ENCODE results near the gene CAMK1D. TPM values are rescaled to one million over a fixed set of nuclear protein-coding genes. Genes with fewer than 3 reads are reported as not detected.

Gene CAMK1D
- polyA plus RNA-seq, 1 of the 3 experiments (the other 2 are of a cell fraction) = 4.1 TPM

- H3K9ac ChIP-seq = no peak overlapping the region
- H4K20me1 ChIP-seq (ENCODE audit: insufficient read depth) = no peaks in the 10 kb centered on the region
- H3K36me3 ChIP-seq (replicated peaks in 1 of 2; ENCODE audit: control insufficient read depth in 1 of 2, insufficient read depth in 2 of 2, low read length in 1 of 2) = no peaks in the 10 kb centered on the region
- CTCF ChIA-PET = interaction anchor here (1.0 kb wide), 2 partner anchors 9 to 13 kb away, joined by 3 to 4 read pairs; no protein-coding TSS in a partner anchor
- H3K4me1 ChIP-seq (ENCODE audit: control insufficient read depth in 1 of 2, insufficient read depth in 2 of 2, low read depth in 1 of 2, low read length in 1 of 2) = peaks cover 3 to 14% of the 10 kb centered on the region in 2 experiments; a peak in 2 of 4 replicates
- POLR2A ChIA-PET = no interaction called here
- no peaks in the 10 kb centered on the region for H3K27me3 ChIP-seq (ENCODE audit: insufficient read depth)
- no peak overlapping the region for H3K4me2 ChIP-seq
- TF ChIP-seq TAF1 (IDR thresholded peaks at IDR 0.05; ENCODE audit: borderline replicate concordance, low read depth, low read length) (no peak), FOXJ3 (CRISPR knock-in tag; IDR thresholded peaks at IDR 0.05) (no peak), ELF1 (IDR thresholded peaks at IDR 0.05) (no peak), SMC3 (IDR thresholded peaks at IDR 0.05; ENCODE audit: low read depth, low read length) (no peak), FOSL2 (IDR thresholded peaks at IDR 0.05; ENCODE audit: borderline replicate concordance, low read depth) (no peak), CHD2 (IDR thresholded peaks at IDR 0.05; ENCODE audit: low read length, partially characterized antibody) (no peak), TCF12 (IDR thresholded peaks at IDR 0.05) (no peak), MEF2A (IDR thresholded peaks at IDR 0.05; ENCODE audit: borderline replicate concordance, low read depth) (no peak), EZH2phosphoT487 (IDR thresholded peaks at IDR 0.05; ENCODE audit: borderline replicate concordance, low read depth) (no peak), RFX5 (IDR thresholded peaks at IDR 0.05; ENCODE audit: low read length) (no peak), JUND (IDR thresholded peaks at IDR 0.05) (no peak), CTCF (IDR thresholded peaks at IDR 0.05) (no peak)
- TF ChIP-seq, protein P1, sequence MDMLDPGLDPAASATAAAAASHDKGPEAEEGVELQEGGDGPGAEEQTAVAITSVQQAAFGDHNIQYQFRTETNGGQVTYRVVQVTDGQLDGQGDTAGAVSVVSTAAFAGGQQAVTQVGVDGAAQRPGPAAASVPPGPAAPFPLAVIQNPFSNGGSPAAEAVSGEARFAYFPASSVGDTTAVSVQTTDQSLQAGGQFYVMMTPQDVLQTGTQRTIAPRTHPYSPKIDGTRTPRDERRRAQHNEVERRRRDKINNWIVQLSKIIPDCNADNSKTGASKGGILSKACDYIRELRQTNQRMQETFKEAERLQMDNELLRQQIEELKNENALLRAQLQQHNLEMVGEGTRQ (IDR thresholded peaks at IDR 0.05; ENCODE audit: borderline replicate concordance, low read depth, low read length) = no peak
- H3K9me2 ChIP-seq = no peaks in the 10 kb centered on the region
- peaks cover 7% of the 10 kb centered on the region for H3F3A ChIP-seq (replicated peaks; ENCODE audit: insufficient read depth)
- no peak overlapping the region for H3K4me3 ChIP-seq (ENCODE audit: low read depth in 2 of 2, low read length in 1 of 2)
- H3K9me3 ChIP-seq = no peaks in the 10 kb centered on the region
- WGBS (ENCODE audit: low lambda C conversion rate) = 85% methylated on average over 7 of the region's 7 CpGs
- no peaks in the 10 kb centered on the region for H3K79me2 ChIP-seq (ENCODE audit: insufficient read depth)
- DNase-seq = no peak
- H3K27ac ChIP-seq (ENCODE audit: low read depth in 2 of 2, low read length in 1 of 2) = no peak overlapping the region
- H2AFZ ChIP-seq (ENCODE audit: low read depth) = no peak overlapping the region
Observed at GRCh38 chr10:12699258-12699700, 349.9 kb downstream of the CAMK1D start.

GRCh38 chr10:12699781-12700556, 350.6 kb downstream of the CAMK1D start:
- Histone ChIP-seq H3K4me3 (ENCODE audit: low read depth in 2 of 2, low read length in 1 of 2) (no peak overlapping the region), H3K9ac (no peak overlapping the region), H3K4me2 (no peak overlapping the region), H3K79me2 (ENCODE audit: insufficient read depth) (no peaks in the 10 kb centered on the region), H3K9me2 (no peaks in the 10 kb centered on the region), H2AFZ (ENCODE audit: low read depth) (no peak overlapping the region), H3F3A (replicated peaks; ENCODE audit: insufficient read depth) (peaks cover 3% of the 10 kb centered on the region), H3K4me1 (ENCODE audit: control insufficient read depth in 1 of 2, insufficient read depth in 2 of 2, low read depth in 1 of 2, low read length in 1 of 2) (peaks cover 3 to 18% of the 10 kb centered on the region in 2 experiments; a peak in 2 of 4 replicates), H3K9me3 (no peaks in the 10 kb centered on the region), H3K27ac (ENCODE audit: low read depth in 2 of 2, low read length in 1 of 2) (no peak overlapping the region), H3K27me3 (ENCODE audit: insufficient read depth) (no peaks in the 10 kb centered on the region), H4K20me1 (ENCODE audit: insufficient read depth) (no peaks in the 10 kb centered on the region), H3K36me3 (replicated peaks in 1 of 2; ENCODE audit: control insufficient read depth in 1 of 2, insufficient read depth in 2 of 2, low read length in 1 of 2) (no peaks in the 10 kb centered on the region)
- 88% methylated on average over 9 of the region's 9 CpGs for WGBS (ENCODE audit: low lambda C conversion rate)
- no peak for DNase-seq
- ChIA-PET CTCF (interaction anchor here (1.0 to 1.1 kb wide), 2 partner anchors 12 to 400 kb away, joined by 4 to 5 read pairs; partner anchors contain the start of gene OPTN), POLR2A (no interaction called here)
- TF ChIP-seq RXRA (IDR thresholded peaks at IDR 0.05; ENCODE audit: borderline replicate concordance, low read depth) (no peak), GABPA (IDR thresholded peaks at IDR 0.05; ENCODE audit: low read depth) (no peak), EZH2phosphoT487 (IDR thresholded peaks at IDR 0.05; ENCODE audit: borderline replicate concordance, low read depth) (no peak), FOXJ3 (CRISPR knock-in tag; IDR thresholded peaks at IDR 0.05) (no peak), EP300 (IDR thresholded peaks at IDR 0.05; ENCODE audit: borderline replicate concordance in 1 of 2, low read depth in 1 of 2, low read length in 1 of 2) (no peak), SMC3 (IDR thresholded peaks at IDR 0.05; ENCODE audit: low read depth, low read length) (no peak), TEAD4 (IDR thresholded peaks at IDR 0.05; ENCODE audit: borderline replicate concordance, insufficient read depth) (no peak), CTCF (IDR thresholded peaks at IDR 0.05) (no peak), RFX5 (IDR thresholded peaks at IDR 0.05; ENCODE audit: low read length) (no peak), USF1 (IDR thresholded peaks at IDR 0.05; ENCODE audit: borderline replicate concordance, low read depth) (no peak), FOSL2 (IDR thresholded peaks at IDR 0.05; ENCODE audit: borderline replicate concordance, low read depth) (no peak)
- TF ChIP-seq, protein P1 (IDR thresholded peaks at IDR 0.05; ENCODE audit: borderline replicate concordance, low read depth, low read length) = no peak

Measured in SK-N-SH (cell line).